Tongue (tissue), 2 donors: Measurements from ENCODE around the gene DOCK4. TPM values are rescaled to one million over a fixed set of nuclear protein-coding genes. Genes with fewer than 3 reads are reported as not detected.

Experiments
- DNase-seq: peaks from one replicate; pipeline ENCODE4 v3.0.0-alpha.2; 2015
- total RNA-seq: library from RNA; depleted of rRNA; stranded (reverse); fragments of >200 nt; gene quantifications from one replicate; pipeline ENCODE4 v1.2.3, GENCODE V29; 2014

DOCK4 gene
- total RNA-seq, 1 donor from 2014 or later: 34.9 TPM

DNA sequence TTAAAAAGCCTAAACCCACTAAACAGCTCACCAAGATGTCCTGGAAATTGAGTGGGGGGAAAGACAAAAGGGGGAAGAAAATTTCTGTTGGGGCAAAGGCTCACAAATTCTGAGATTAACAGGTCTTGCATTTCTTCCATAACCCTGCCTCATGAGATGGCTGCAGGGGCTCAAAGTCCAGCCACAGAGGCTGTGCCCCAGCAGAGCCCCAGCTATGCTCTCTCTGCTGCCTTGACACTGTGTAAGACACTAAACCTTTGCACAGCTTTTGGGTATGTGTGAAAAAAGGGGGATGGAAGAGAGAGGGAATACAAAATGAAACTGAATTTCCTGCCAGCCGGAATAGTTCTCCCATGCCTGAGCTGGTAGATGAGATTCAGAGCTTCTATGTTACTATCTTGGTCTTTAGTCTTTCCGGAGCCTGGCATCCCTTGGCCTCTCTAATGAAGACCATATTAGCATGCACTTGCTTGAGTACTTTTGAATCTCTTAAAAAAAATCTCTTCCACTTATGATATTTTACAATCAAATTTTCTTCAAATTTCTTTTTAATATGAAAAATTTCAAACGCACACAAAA, 403.9 kb downstream of the DOCK4 start:
- DNase-seq: no peak

DNA sequence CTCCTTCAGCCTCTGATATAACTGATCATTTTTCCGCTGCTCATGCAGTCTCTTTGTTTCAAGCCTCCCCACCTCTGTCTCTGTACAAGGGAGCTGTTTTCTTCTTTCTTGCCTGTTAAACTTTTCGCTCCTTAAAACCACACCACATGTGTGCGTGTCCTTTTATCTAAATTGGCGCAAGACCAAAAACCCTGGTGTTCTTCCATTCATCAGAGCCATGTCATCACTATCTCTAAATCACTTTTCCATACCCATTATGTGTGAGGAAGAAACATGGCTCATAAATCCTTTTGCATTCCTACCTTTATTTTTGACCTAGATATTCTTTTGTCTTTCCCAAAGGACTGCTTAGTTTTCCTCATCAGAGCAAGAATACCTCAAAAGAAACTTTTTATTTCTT, 404.9 kb downstream of the DOCK4 start:
- no peak for DNase-seq

DNA sequence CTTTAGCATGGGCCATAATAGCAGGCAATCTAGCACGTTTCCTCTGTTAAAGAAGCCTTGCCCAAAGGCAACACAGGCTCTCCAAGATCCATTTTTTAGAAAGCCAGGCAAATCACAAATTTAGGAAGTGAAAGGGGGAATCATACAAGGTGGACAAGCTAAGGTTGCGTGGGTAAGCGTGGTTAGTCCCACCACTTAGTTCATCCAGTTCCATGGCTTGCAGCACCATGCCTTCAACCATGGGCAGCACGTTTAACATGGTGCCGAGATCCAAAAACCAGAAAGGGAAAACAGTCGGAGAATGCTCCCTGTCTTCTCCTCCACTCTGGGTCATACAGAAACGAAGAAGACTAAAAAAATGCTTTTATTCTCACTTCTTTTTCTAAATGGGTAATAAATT, 409.5 kb downstream of the DOCK4 start:
- DNase-seq: peak; percentile 8

DNA sequence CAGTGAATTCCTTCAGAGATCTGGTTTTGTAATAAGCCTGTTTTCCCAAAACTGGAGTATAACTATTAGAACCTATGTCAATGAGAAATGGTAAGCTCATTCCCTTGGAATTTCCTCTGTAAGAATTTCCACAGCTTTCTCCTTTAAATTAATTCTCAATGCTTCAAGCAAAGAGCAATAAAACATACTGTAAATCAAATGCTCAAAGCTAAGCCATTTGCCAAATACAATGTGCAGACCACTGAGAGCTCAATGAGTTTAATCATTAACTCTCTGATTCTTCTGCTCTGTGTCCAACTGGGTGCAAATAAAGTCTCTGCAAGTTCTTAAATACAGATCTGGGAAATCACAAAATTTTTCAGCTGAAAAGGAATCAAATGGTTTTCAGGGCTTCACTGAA, 416.3 kb downstream of the DOCK4 start:
- DNase-seq: peak; percentile 13

DNA sequence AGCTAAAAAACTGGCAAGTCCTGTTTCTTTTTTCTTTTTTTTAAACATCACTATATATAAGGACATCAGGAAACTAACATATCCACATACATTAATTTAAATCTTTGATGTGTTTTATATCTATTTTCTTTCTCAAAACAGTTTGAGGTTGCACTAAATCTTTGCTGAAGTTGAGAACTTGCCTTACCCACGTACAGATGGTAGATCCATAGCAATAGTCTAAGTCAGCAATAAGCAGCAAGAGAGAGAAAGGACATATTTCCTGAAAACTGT, 417.2 kb downstream of the DOCK4 start:
- DNase-seq: no peak

DNA sequence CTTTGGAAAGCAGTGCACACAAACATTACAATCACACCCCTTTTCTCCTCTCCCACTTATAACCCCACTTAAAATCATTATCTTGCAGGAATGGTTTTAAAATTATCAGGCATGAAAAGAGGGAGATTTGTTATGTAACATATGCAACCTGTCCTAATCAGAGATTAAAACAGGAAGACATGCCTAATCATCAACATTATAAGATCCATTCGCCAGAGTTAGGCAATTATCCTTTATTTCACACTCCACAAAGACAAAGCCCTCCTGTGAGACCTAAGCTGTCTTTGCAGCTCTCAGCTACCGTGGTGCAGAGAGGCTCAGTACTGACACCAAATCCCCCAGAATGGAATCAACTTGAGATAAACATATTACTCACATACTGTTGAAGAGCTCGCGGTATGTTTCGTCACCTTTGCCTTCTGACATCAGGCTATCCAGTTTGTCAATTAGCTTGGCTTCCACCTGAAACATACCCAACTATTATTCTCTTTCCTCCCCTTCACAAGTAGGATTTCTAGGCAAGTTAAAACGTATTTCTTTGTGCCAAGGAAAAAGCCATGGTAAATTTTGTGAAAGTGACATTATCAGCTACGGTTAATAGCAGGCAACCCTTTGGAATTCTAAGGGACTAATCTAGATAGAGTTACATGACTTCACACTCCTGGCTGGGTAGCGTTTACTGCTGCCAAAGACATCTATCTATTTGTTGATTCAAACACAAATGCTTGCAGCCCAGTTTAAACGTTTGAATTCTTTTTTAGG, 417.7 kb downstream of the DOCK4 start:
- DNase-seq: peak; percentile 5

DNA sequence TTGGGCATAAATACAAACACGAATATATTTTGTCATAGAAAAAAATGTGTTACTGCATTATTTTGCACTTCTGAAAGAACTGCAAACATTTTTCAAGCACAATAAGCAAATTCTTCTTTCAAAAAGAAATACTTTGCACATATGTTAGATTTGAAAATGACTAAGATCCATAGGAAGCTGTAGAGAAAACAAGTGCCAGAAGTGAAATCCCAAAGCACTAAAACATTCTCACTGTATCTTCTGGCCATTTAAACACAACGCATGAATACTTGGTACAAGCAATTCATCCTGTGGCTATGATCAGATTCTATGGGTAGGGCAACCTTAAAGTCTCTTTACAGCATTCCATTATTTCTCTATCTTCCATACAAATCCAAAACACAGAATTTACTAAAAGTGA, 418.5 kb downstream of the DOCK4 start:
- DNase-seq: no peak

DNA sequence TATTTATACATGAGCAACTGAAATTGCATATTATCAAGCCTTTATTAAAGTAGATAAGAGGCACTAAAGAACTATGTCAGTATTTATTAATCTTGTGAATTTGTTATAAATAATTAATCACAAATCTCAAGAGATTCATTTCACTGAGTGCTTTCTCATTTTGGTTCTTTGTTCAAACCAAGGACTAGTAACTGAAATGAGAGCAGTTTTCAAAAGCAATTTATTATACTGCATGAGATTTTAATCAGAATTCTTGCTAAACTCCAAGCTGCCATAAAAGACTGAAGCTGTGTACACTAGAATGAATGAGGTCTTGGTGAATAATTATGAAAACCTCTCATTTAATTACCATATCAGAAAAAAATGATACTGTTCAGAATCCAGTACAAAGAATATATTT, 419.1 kb downstream of the DOCK4 start:
- no peak for DNase-seq

DNA sequence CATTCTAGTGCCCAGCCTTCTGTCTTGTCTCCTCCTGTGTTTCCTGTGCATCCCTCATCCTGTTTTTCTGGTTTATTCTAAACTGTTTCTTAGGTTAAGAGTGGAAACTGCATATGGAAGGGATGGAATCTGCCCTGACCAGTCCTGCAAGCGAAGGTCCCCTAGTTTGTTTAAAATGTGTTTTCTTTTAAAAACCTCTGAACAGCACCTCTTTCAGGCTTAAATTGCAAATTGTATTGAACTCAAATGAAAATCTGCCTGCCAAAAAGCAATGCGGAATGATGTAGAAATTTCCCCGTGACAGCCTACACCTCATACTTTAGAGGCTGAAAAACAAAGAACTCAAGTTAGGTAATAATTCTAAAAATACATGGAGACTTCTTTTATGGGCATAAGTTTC, 421.1 kb downstream of the DOCK4 start:
- DNase-seq: peak; percentile 11

DNA sequence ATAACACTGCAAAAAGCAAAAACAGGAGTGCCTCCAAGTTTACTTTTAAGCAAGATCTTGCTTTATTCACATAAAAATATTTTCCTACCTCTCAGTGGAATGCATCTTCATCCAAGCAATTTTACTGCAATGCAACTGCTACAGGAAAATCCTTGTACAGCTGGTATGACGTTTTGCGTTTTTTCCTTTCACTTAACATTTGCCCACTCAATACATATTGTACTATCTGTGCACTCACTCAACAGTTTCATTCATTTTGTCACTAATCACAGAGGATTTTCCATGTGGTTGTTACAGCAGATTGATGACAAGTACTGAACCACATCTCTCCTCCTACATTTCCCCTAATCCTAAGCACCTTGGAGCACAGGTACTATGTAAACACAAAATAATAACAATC, 421.9 kb downstream of the DOCK4 start:
- no peak for DNase-seq

DNA sequence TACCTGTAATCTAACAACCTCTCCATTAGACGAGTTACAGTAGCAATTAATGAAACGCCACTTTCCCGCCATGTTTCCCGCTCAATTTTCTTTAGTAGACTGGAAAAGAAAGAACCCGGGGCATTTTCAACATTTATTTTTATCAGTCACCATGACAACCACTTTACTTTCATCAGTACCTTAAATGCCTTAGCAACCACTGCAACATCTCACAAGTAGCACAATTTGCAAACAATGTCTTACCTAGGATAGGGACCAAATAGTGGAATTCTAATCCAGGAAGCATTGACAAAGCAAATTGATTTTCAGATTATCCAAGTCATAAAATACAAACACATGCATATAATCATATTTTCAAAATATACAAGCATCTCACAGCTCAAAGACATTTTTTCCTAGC, 422.3 kb downstream of the DOCK4 start:
- DNase-seq: no peak

DNA sequence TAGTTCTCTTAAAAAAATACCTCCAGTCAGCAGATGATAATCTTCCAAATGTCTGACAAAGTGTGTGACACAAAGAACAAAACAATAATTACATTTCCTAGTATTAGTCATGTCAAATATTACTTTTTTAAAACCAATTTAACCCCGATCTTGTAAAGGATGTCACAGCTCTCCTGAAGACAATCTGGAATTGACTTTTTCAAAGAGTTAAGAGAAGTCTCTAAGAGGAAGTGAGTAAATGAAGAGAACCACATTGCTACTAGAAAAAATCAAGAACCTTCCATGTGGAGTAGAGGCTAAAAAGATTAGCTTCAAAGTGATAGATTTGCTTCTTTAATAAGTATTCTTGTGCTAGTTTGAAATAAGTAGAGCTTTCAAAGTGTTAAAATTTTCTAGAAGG, 425.7 kb downstream of the DOCK4 start:
- no peak for DNase-seq

DNA sequence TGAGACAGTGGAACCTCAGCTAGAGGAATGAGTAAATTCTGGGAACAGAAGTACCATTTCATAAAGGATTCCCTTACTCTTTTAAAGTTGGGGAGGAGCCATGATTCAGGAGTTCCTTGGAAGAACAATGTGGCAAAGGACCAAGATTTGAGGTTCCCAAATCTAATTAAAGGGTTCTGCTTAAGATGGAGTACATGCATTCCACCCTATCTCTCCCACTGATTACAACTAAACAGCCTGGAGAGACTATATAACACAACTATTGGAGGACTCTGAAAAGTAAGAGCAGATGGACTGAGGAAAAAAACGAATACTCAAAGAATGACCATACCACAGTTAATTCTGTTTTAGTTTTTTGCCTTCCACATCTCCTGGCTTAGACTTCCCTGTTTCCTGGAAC, 431.0 kb downstream of the DOCK4 start:
- DNase-seq: no peak

DNA sequence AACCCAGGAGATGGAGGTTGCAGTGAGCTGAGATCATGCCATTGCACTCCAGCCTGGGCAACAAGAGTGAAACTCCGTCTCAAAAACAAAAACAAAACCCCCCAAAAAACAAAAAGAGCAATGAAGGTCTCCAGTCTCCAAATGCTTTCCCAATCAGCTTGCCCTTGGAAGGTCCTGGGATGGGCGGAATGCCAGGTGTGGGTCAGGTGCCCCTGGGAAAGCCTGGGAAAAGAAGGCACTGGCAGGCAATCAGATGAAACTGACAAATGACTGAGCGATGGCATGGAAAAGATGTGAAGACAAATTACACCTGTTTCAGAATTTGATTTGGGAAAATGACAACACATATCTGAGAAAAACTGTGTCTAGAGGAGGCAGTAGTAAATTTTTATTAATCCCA, 433.5 kb downstream of the DOCK4 start:
- no peak for DNase-seq

DNA sequence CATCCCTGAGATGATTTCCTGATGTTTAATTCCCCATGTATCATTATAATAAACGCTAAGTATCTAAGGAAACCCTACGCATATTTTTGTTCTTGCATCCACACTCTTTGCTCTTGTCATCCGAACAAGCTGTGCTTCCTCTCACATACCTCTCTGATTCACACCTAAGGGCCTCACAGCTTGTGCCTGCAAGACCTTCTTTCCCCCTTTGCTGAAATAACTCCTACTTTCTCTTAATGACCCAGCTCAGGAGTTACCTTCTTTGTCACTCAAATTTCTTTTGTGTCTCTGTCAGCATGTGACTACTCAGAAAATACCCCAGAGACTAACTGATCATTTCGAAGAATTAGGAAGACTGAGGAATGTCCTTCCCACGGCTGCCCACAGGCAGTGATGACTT, 434.6 kb downstream of the DOCK4 start:
- DNase-seq: no peak

DNA sequence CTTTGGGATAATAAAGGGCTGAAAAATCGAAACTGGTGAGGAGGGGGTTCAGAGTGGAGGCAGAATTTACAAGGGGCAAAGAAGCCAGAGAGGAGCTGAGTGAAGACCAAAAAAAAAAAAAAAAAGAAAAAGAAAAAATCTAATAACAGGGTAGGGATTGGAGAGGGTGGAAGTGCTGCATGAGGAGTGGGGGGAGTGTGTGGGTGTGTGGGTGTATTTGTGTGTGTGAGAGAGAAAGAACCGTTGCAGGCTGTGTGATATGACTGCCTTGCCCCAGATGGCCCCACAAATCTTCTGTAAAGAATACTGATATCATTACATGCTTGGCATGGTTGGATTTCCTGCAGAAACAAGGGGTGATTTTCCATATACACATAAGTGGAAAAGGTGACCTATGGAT, 436.1 kb downstream of the DOCK4 start:
- no peak for DNase-seq

DNA sequence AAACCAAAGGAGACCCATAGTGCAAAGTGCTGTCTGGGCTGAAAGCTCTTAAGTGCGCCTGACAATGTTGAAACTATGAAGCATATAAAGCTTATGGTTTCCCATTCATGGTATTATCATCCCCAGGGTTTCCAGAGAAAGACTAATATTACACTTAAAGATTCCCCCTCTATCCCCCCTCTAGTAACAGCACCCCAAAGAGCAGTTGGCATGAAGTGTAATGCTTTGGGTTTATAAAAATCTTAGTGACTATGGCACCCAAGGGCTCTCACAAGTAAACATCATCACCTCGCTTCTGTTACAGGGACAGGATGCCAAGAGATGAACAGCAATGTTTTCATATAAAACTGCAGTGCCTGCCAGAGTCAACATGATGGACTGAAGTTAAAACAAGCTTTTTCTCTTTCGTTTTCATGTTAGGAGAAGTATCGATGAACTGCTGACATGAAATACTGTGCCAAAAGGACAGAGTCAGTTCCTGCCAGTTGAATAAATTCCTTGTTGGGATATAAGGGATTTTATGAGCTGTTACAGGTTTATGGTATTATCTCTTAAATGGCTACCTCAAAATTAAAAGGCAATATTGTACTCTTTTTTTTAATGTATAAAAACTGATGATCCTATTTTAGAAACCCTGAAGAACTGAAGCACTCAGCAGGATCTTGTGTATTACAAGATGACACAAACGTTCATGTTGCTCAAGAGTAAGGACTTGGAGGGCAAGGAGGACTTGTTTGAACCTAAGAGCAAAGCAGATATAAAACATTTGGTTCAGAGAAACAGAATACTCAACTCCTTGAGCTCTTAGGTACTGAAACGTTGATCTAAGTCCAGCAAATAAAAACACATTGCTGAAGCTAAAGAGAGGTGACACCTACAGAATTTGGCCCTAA, 440.2 kb downstream of the DOCK4 start:
- no peak for DNase-seq

DNA sequence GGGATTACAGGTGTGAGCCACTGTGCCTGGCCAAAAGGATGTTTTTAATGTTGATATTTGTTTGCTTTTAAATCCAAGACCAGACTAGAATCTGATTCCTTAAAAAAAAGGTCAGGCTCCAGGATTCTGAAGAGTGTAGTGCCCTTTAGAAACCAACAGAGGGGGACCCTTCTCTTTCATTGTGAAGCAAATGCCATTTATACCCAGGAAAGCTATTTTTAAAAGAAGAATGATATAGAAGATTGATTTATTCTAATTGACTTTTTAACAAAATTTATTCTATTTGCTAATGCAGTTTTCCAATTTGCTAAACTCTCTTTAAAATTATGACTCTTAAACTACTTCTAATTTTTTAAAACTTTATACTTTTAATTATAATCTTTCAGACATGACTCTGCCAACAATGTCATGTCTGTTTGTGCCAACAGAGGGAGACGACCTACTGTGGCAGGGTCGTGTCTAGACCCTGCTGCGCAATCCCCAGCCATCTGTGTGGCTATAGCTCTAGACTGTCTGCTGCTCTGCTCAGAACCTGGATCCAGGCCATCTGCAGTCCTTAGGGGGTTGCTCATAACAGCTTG, 442.9 kb downstream of the DOCK4 start:
- DNase-seq: peak; percentile 67

DNA sequence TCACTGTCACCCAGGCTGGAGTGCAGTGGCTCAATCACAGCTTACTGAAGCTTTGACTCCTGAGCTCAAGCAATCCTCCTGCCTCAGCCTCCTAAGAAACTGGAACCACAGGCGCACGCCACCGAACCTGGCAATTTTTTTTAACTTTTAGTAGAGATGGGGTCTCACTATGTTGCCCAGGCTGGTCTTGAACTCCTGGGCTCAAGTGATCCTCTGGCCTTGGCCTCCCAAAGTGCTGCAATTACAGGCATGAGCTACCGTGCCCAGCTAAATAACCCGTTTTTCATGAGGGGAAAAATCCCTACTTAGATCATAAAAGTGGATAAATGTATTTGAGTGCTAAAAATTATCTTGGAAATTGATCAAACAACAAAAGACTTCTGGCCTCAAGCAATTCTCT, 443.4 kb downstream of the DOCK4 start:
- DNase-seq: no peak

DNA sequence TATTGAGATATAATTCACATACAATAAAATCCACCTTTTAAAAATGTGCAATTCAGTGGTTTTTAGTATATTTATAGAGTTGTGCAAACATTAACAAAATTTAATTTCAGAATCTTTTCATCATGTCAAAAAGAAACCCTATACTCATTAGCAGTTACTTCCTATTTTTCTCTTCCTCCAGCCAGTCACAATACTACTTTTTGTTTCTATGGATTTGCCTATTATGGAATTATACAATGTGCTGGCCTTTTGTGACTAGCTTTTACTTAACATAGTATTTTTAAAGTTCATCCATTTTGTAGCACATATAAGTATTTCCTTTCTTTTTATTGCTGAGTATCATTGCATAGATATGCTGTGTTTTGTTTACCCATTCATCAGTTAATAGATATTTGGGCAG, 444.0 kb downstream of the DOCK4 start:
- no peak for DNase-seq

DNA sequence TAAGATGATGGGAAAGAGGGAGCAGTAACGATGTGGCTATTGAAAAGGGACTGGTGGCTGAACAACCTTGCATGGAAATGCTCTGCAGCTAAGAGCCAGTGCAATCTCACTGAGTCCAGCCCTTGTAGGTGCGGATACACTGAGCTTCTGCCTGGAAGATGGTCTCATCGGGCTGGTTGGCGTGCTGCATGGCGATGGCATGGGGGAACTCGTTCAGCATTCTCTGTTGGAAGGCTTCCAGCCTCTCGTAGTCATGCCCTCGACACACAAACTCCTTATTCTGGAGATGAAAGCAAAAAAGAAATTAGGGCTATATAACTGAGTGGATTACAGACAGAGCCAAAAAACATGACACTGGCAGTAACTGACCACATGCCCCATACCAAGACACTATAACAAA, 446.2 kb downstream of the DOCK4 start:
- no peak for DNase-seq

DNA sequence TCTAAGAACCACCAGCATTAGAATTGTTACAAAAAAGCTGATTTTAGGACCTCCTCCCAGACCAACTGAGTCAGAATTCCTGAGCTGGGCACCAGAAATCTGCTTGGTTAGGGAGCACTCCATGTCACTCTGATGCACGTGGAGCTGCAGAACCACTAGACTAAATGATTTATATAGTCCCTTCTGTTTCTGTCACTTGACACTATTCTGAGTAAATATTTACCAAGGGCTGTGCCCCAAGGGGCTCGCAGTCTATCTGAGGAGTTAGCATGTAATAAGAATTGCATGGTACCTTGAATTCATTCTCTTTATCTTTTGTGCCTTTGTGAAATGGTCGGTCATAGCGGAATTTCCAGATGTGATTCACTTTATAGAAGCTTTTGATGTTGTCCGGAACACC, 447.9 kb downstream of the DOCK4 start:
- DNase-seq: no peak

DNA sequence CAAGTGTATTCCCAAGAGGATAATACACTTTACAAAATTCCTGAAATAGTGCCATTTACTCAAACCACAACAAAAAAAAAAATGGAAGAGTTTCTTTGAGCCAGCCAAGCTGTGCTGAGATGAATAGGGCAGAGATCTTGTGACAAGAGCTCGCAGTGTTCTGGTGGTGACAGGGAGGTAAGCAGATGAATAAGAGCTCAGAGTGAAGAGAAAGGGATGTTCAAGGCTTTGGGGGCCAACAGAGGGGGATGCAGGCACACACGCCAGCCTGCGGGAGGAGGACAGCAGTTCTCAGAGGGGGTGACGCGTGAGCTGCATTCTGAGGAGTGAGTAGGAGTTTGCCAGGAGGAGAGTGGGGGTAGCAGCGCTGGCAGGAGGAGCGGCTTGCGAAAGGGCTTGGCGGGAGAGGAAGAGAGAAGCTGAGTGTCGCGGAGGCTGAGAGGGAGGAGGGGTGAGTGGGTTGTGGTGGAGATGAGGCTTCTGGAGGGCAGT, 449.5 kb downstream of the DOCK4 start:
- no peak for DNase-seq
